Measurements from ENCODE around the gene ELK4. TPM values are rescaled to one million over a fixed set of nuclear protein-coding genes. Genes with fewer than 3 reads are reported as not detected.

Gene ELK4
- total and polyA plus RNA-seq, 2 donors (not counting 3 experiments of a cell fraction or from before 2014, with no cell fraction given): 8.7 to 107 TPM

GRCh38 chr1:205596876-205597275, 34.9 kb downstream of the ELK4 start:
- no peaks in the 10 kb centered on the region for H3K36me3 ChIP-seq (ENCODE audit: control insufficient read depth in 2 of 2, extremely low read depth in 1 of 2, insufficient read depth in 2 of 2, low read length in 2 of 2)
- no TSS peak for BruUV-seq (replicated peaks)
- no peak overlapping the region for H3K9ac ChIP-seq (replicated peaks; ENCODE audit: extremely low read depth, insufficient read depth, low read length)
- H2AFZ ChIP-seq (ENCODE audit: low read depth, low read length): no peak overlapping the region
- dilution Hi-C loops (cut with MboI; ENCODE audit: extremely low pct_ligation_motif_present, low sequenced_read_pairs): no loop called here
- H3K4me1 ChIP-seq (ENCODE audit: control insufficient read depth, extremely low read depth, insufficient read depth, low read length): peaks cover 50% of the 10 kb centered on the region
- TF ChIP-seq, protein P1, sequence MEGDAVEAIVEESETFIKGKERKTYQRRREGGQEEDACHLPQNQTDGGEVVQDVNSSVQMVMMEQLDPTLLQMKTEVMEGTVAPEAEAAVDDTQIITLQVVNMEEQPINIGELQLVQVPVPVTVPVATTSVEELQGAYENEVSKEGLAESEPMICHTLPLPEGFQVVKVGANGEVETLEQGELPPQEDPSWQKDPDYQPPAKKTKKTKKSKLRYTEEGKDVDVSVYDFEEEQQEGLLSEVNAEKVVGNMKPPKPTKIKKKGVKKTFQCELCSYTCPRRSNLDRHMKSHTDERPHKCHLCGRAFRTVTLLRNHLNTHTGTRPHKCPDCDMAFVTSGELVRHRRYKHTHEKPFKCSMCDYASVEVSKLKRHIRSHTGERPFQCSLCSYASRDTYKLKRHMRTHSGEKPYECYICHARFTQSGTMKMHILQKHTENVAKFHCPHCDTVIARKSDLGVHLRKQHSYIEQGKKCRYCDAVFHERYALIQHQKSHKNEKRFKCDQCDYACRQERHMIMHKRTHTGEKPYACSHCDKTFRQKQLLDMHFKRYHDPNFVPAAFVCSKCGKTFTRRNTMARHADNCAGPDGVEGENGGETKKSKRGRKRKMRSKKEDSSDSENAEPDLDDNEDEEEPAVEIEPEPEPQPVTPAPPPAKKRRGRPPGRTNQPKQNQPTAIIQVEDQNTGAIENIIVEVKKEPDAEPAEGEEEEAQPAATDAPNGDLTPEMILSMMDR (IDR thresholded peaks at IDR 0.05; ENCODE audit: extremely low read depth in 1 of 2, insufficient read depth in 1 of 2, low read depth in 1 of 2, low read length in 2 of 2): no peak
- TF ChIP-seq POLR2A (IDR thresholded peaks at IDR 0.05; ENCODE audit: low read depth, low read length) (no peak), FOS (IDR thresholded peaks at IDR 0.05; ENCODE audit: borderline replicate concordance, insufficient read depth, low read length) (no peak), EZH2 (IDR thresholded peaks at IDR 0.05; ENCODE audit: borderline replicate concordance, low read depth, low read length, severe bottlenecking) (no peak), POLR2AphosphoS5 (IDR thresholded peaks at IDR 0.05; ENCODE audit: insufficient read depth, low read depth, low read length) (no peak), JUN (IDR thresholded peaks at IDR 0.05; ENCODE audit: borderline replicate concordance, insufficient read depth, insufficient read length, low read depth) (no peak), MYC (IDR thresholded peaks at IDR 0.05; ENCODE audit: low read depth, low read length) (no peak), GATA2 (IDR thresholded peaks at IDR 0.05; ENCODE audit: insufficient read depth, insufficient read length, low read depth, low read length) (no peak)
- TF ChIP-seq, protein P2, sequence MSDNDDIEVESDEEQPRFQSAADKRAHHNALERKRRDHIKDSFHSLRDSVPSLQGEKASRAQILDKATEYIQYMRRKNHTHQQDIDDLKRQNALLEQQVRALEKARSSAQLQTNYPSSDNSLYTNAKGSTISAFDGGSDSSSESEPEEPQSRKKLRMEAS (IDR thresholded peaks at IDR 0.05; ENCODE audit: insufficient read depth, insufficient read length): no peak
- ChIA-PET POLR2A (no interaction called here), CTCF (interaction anchor here (9.3 kb wide), 1 partner anchor 115 kb away, joined by 139 read pairs; no protein-coding TSS in a partner anchor)
- no peaks in the 10 kb centered on the region for H3K9me1 ChIP-seq (replicated peaks; ENCODE audit: control insufficient read depth, extremely low read depth, insufficient read depth, low read length)
- H3K27ac ChIP-seq (ENCODE audit: insufficient read depth, low read depth, low read length): no peak overlapping the region
- H3K9me3 ChIP-seq (replicated peaks; ENCODE audit: control insufficient read depth, insufficient read depth, low read length): no peaks in the 10 kb centered on the region
- no peak overlapping the region for H3K4me2 ChIP-seq (ENCODE audit: insufficient read depth, low read length)
- DNase-seq (ENCODE audit: low read depth, low spot score) (no peak), FAIRE-seq (no peak)
- H3K4me3 ChIP-seq (replicated peaks in 1 of 3; ENCODE audit: insufficient read depth in 1 of 3, low read depth in 1 of 3, low read length in 3 of 3): no peak overlapping the region
- no peaks in the 10 kb centered on the region for H4K20me1 ChIP-seq (replicated peaks; ENCODE audit: control insufficient read depth, extremely low read depth, insufficient read depth, low read length)
- no peaks in the 10 kb centered on the region for H3K27me3 ChIP-seq (ENCODE audit: control insufficient read depth in 2 of 2, insufficient read depth in 2 of 2, low read length in 2 of 2)
- no peaks in the 10 kb centered on the region for H3K79me2 ChIP-seq (ENCODE audit: control insufficient read depth, insufficient read depth, low read length)
- intact Hi-C loops (cut with micrococcal nuclease): loop anchor here (10.0 kb wide), 1 partner anchor 318 kb away; no protein-coding TSS in a partner anchor
